HEK293 (cell line): Measurements from ENCODE around the gene FLYWCH1.

ENCODE experiments used
- CTCF ChIA-PET: fragments of 350-600 bp; formaldehyde crosslinking; extraction: SDS; loops from one replicate; lab custom pipeline; 2021; ENCODE audit warnings: antibody characterized with exemption; lab: Yijun Ruan, JAX
- POLR2A ChIA-PET: fragments of 300-600 bp; formaldehyde crosslinking; extraction: SDS; loops from one replicate; lab custom pipeline; 2020; ENCODE audit warnings: antibody characterized with exemption, inconsistent platforms; lab: Yijun Ruan, JAX
- H3K27ac ChIP-seq: fragments of 200-500 bp; sonication (Bioruptor generic); 2 replicates; pipeline ENCODE4 v1.5.1; 2014; ENCODE audit warnings: low read depth, low read length, control low read depth, inconsistent platforms; ENCODE audit errors: extremely low read depth
- H3K36me3 ChIP-seq, 2 experiments: fragments of 200-500 bp in 1 of 2; sonication (Bioruptor generic) in 1 of 2; 1 replicate in 1 of 2; 2 replicates in 1 of 2; pipeline ENCODE4 v1.5.1; 2014 to 2017; ENCODE audit warnings: inconsistent platforms in 2 of 2, low read length in 2 of 2; ENCODE audit not compliant: control insufficient read depth in 2 of 2, insufficient read depth in 1 of 2
- H3K4me1 ChIP-seq: fragments of 200-500 bp; sonication (Bioruptor generic); 2 replicates; pipeline ENCODE4 v1.5.1; 2014; ENCODE audit warnings: mild to moderate bottlenecking, low read length, inconsistent platforms; ENCODE audit not compliant: control insufficient read depth, insufficient read depth
- H3K4me3 ChIP-seq: 2 replicates; pipeline ENCODE4 v1.5.1; 2011; ENCODE audit warnings: low read depth, mild to moderate bottlenecking, control low read depth, low read length, moderate library complexity
- H3K9me3 ChIP-seq: fragments of 200-500 bp; sonication (Bioruptor generic); 2 replicates; pipeline ENCODE4 v1.5.1; 2014; ENCODE audit warnings: low read depth, low read length, inconsistent platforms; ENCODE audit not compliant: control insufficient read depth, insufficient read depth
- BCL6B ChIP-seq: fragments of 450-650 bp; formaldehyde crosslinking; IDR thresholded peaks from 2 replicates; pipeline ENCODE4 v1.5.1; 2017; ENCODE audit warnings: missing biosample characterization, missing genetic modification characterization
- HIC1 ChIP-seq: fragments of 450-650 bp; formaldehyde crosslinking; IDR thresholded peaks from 2 replicates; pipeline ENCODE4 v1.5.1; 2016; ENCODE audit warnings: missing biosample characterization, missing genetic modification characterization
- KLF10 ChIP-seq: fragments of 450-650 bp; IDR thresholded peaks from 2 replicates; pipeline ENCODE4 v1.5.1; 2018; ENCODE audit warnings: missing biosample characterization, mild to moderate bottlenecking, missing genetic modification characterization
- KLF8 ChIP-seq: fragments of 450-650 bp; formaldehyde crosslinking; IDR thresholded peaks from 2 replicates; pipeline ENCODE4 v1.5.1; 2016; ENCODE audit warnings: missing biosample characterization, missing genetic modification characterization
- MYNN ChIP-seq: fragments of 450-650 bp; formaldehyde crosslinking; IDR thresholded peaks from 2 replicates; pipeline ENCODE4 v1.5.1; 2016; ENCODE audit warnings: missing biosample characterization, missing genetic modification characterization, borderline replicate concordance
- PRDM1 ChIP-seq: fragments of 450-650 bp; formaldehyde crosslinking; IDR thresholded peaks from 2 replicates; pipeline ENCODE4; 2016; ENCODE audit warnings: missing biosample characterization, missing genetic modification characterization
- SP2 ChIP-seq: fragments of 450-650 bp; formaldehyde crosslinking; IDR thresholded peaks from 2 replicates; pipeline ENCODE4 v1.5.1; 2016; ENCODE audit warnings: missing biosample characterization, missing genetic modification characterization
- TSHZ1 ChIP-seq: fragments of 450-650 bp; formaldehyde crosslinking; IDR thresholded peaks from 2 replicates; pipeline ENCODE4 v1.5.1; 2016; ENCODE audit warnings: missing biosample characterization, missing genetic modification characterization, borderline replicate concordance
- YY1 ChIP-seq: fragments of 450-650 bp; formaldehyde crosslinking; IDR thresholded peaks from 2 replicates; pipeline ENCODE4 v1.5.1; 2018; ENCODE audit warnings: missing biosample characterization, missing genetic modification characterization
- ZIC2 ChIP-seq: fragments of 450-650 bp; formaldehyde crosslinking; IDR thresholded peaks from 2 replicates; pipeline ENCODE4 v1.5.1; 2016; ENCODE audit warnings: missing biosample characterization, missing genetic modification characterization
- ZNF112 ChIP-seq: fragments of 450-650 bp; formaldehyde crosslinking; IDR thresholded peaks from 2 replicates; pipeline ENCODE4 v1.5.0; 2017; ENCODE audit warnings: missing biosample characterization, missing genetic modification characterization
- ZNF138 ChIP-seq: fragments of 450-650 bp; formaldehyde crosslinking; IDR thresholded peaks from 2 replicates; pipeline ENCODE4 v1.5.1; 2016; ENCODE audit warnings: missing biosample characterization, missing genetic modification characterization, borderline replicate concordance
- ZNF311 ChIP-seq: fragments of 450-650 bp; formaldehyde crosslinking; IDR thresholded peaks from 2 replicates; pipeline ENCODE4 v1.5.1; 2017; ENCODE audit warnings: missing biosample characterization, missing genetic modification characterization, borderline replicate concordance
- ZNF510 ChIP-seq: fragments of 450-650 bp; formaldehyde crosslinking; IDR thresholded peaks from 2 replicates; pipeline ENCODE4 v1.5.1; 2018; ENCODE audit warnings: mild to moderate bottlenecking, missing genetic modification characterization, missing biosample characterization; ENCODE audit not compliant: insufficient replicate concordance
- ZNF596 ChIP-seq: fragments of 450-650 bp; IDR thresholded peaks from 2 replicates; pipeline ENCODE4 v1.5.0; 2018; ENCODE audit warnings: missing biosample characterization, mild to moderate bottlenecking, missing genetic modification characterization, moderate library complexity
- ZNF610 ChIP-seq: fragments of 450-650 bp; formaldehyde crosslinking; IDR thresholded peaks from 2 replicates; pipeline ENCODE4 v1.5.1; 2016; ENCODE audit warnings: missing biosample characterization, missing genetic modification characterization, borderline replicate concordance
- ZNF623 ChIP-seq: fragments of 450-650 bp; formaldehyde crosslinking; IDR thresholded peaks from 2 replicates; pipeline ENCODE4 v1.5.1; 2016; ENCODE audit warnings: missing biosample characterization, missing genetic modification characterization
- ZNF629 ChIP-seq: fragments of 450-650 bp; formaldehyde crosslinking; IDR thresholded peaks from 2 replicates; pipeline ENCODE4 v1.5.1; 2017; ENCODE audit warnings: missing biosample characterization, missing genetic modification characterization
- ZNF777 ChIP-seq: fragments of 450-650 bp; formaldehyde crosslinking; IDR thresholded peaks from 2 replicates; pipeline ENCODE4 v1.5.1; 2017; ENCODE audit warnings: missing biosample characterization, missing genetic modification characterization, borderline replicate concordance
- ZNF785 ChIP-seq: fragments of 450-650 bp; formaldehyde crosslinking; IDR thresholded peaks from 2 replicates; pipeline ENCODE4 v1.5.1; 2016; ENCODE audit warnings: missing biosample characterization, missing genetic modification characterization
- TF ChIP-seq, protein P1 (sequence below): fragments of 450-650 bp; formaldehyde crosslinking; IDR thresholded peaks from 2 replicates; pipeline ENCODE4 v1.5.1; 2016; ENCODE audit warnings: missing biosample characterization, missing genetic modification characterization
- TF ChIP-seq, protein P2 (sequence below): fragments of 450-650 bp; formaldehyde crosslinking; IDR thresholded peaks from 2 replicates; pipeline ENCODE4 v1.5.1; 2017; ENCODE audit warnings: missing biosample characterization, mild to moderate bottlenecking, missing genetic modification characterization, moderate library complexity
- TF ChIP-seq, protein P3 (sequence below): fragments of 450-650 bp; formaldehyde crosslinking; IDR thresholded peaks from 2 replicates; pipeline ENCODE4 v1.5.1; 2016; ENCODE audit warnings: missing biosample characterization, missing genetic modification characterization

The FLYWCH1 gene

DNA sequence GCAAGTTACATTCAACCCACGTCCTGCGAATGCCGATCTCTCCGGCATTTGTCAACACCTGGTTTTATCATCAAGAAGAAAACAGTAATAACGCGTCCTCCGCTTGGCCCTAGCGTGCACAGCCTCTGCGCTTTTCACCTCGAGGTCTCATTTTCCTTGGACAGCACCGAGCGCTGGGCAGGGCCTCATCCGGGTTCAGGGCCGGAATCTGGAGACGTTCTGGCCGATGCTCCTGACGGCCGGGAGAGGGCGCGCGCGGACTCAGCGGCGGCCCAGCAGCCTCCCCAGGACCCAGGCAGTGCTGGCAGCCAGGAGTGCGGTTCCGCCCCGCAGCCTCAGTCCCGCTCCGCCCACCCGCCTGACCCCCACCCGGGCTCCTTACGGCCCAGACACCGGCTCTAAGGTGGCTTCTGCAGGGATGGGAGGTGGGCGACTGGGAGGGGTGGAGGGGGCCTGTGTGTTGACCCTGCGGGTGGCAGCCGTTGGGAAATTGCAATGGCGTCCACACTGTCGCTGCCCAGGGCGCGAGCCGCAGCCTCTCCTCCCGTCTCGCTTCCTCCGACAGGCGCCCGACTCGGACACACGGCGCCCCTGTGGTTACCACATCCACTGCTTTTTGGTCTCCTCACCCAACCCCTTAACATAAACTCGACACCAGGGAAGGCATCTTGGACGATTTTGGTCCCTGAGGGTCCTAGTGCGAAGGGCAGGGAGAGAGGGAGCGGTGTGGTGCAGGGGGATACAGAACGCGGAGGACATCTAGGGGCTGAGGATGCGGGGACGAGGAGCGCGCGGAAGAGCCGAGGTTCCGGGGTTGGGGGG lies 7.4 kb upstream of the FLYWCH1 start (continued):
- TF ChIP-seq, protein P1, sequence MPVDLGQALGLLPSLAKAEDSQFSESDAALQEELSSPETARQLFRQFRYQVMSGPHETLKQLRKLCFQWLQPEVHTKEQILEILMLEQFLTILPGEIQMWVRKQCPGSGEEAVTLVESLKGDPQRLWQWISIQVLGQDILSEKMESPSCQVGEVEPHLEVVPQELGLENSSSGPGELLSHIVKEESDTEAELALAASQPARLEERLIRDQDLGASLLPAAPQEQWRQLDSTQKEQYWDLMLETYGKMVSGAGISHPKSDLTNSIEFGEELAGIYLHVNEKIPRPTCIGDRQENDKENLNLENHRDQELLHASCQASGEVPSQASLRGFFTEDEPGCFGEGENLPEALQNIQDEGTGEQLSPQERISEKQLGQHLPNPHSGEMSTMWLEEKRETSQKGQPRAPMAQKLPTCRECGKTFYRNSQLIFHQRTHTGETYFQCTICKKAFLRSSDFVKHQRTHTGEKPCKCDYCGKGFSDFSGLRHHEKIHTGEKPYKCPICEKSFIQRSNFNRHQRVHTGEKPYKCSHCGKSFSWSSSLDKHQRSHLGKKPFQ (tag by site-specific recombination): 0 out of 2 replicates have a peak, but pooled peaks have one; percentile 7
- TF ChIP-seq, protein P2, sequence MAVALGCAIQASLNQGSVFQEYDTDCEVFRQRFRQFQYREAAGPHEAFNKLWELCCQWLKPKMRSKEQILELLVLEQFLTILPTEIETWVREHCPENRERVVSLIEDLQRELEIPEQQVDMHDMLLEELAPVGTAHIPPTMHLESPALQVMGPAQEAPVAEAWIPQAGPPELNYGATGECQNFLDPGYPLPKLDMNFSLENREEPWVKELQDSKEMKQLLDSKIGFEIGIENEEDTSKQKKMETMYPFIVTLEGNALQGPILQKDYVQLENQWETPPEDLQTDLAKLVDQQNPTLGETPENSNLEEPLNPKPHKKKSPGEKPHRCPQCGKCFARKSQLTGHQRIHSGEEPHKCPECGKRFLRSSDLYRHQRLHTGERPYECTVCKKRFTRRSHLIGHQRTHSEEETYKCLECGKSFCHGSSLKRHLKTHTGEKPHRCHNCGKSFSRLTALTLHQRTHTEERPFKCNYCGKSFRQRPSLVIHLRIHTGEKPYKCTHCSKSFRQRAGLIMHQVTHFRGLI (tag by site-specific recombination): no peak
- TF ChIP-seq ZIC2 (tag by site-specific recombination) (peak; percentile 51; the same call in 1 of the 2 replicates), SP2 (tag by site-specific recombination) (peak; percentile 70), ZNF623 (tag by site-specific recombination) (no peak), ZNF112 (tag by site-specific recombination) (no peak), TSHZ1 (no peak), ZNF785 (tag by site-specific recombination) (0 out of 2 replicates have a peak, but pooled peaks have one; percentile 4), KLF8 (tag by site-specific recombination) (peak; percentile 64; the same call in 1 of the 2 replicates), KLF10 (tag by site-specific recombination) (peak; percentile 50; the same call in 1 of the 2 replicates), ZNF510 (tag by site-specific recombination) (no peak), HIC1 (tag by site-specific recombination) (peak; percentile 78), ZNF629 (tag by site-specific recombination) (peak; percentile 33), ZNF138 (tag by site-specific recombination) (no peak)

GRCh38 chr16:2904922-2905240 lies 6.8 kb upstream of the FLYWCH1 start:
- POLR2A ChIA-PET: interaction anchor here (0.5 to 1.5 kb wide), 10 partner anchors 8 to 1003 kb away, joined by 3 to 40 read pairs (median 4); partner anchors contain the start of genes FLYWCH2 and TRAF7
- CTCF ChIA-PET: no interaction called here
- Histone ChIP-seq H3K36me3 (no peaks in the 10 kb centered on the region), H3K27ac (peak overlapping the region; percentile 71), H3K9me3 (no peaks in the 10 kb centered on the region), H3K4me1 (peaks cover 3% of the 10 kb centered on the region; the same call in 1 of the 2 replicates), H3K4me3 (peak overlapping the region; percentile 66)
- TF ChIP-seq MYNN (tag by site-specific recombination) (no peak), ZNF596 (tag by site-specific recombination) (peak; percentile 52; the same call in 1 of the 2 replicates), ZNF610 (tag by site-specific recombination) (0 out of 2 replicates have a peak, but pooled peaks have one; percentile 64), BCL6B (no peak), YY1 (tag by site-specific recombination) (no peak), ZNF311 (tag by site-specific recombination) (no peak), ZIC2 (tag by site-specific recombination) (no peak), PRDM1 (tag by site-specific recombination) (no peak), ZNF777 (tag by site-specific recombination) (no peak)
- TF ChIP-seq, protein P3, sequence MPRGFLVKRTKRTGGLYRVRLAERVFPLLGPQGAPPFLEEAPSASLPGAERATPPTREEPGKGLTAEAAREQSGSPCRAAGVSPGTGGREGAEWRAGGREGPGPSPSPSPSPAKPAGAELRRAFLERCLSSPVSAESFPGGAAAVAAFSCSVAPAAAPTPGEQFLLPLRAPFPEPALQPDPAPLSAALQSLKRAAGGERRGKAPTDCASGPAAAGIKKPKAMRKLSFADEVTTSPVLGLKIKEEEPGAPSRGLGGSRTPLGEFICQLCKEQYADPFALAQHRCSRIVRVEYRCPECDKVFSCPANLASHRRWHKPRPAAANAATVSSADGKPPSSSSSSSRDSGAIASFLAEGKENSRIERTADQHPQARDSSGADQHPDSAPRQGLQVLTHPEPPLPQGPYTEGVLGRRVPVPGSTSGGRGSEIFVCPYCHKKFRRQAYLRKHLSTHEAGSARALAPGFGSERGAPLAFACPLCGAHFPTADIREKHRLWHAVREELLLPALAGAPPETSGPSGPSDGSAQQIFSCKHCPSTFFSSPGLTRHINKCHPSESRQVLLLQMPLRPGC (tag by site-specific recombination): no peak
